T-helper 2 cell treated with Interferon-gamma antibody and Interleukin-4, amounts not matched to agents 100 ng/mL and 5 ng/mL, for 36 hours (primary cell): ENCODE measurements around the gene PLCD4. TPM values are rescaled to one million over a fixed set of nuclear protein-coding genes. Genes with fewer than 3 reads are reported as not detected.

ENCODE experiments used
- intact Hi-C: fragments of 100-400 bp; cut with micrococcal nuclease; formaldehyde crosslinking; loops from one replicate; pipeline ENCODE4 v1.15.1; 2023
- total RNA-seq: library from RNA; stranded (reverse); gene quantifications from 2 replicates; pipeline ENCODE4 v1.2.3, GENCODE V29; 2022

The PLCD4 gene
- total RNA-seq, 1 donor from 2014 or later, result 0.48 TPM

DNA sequence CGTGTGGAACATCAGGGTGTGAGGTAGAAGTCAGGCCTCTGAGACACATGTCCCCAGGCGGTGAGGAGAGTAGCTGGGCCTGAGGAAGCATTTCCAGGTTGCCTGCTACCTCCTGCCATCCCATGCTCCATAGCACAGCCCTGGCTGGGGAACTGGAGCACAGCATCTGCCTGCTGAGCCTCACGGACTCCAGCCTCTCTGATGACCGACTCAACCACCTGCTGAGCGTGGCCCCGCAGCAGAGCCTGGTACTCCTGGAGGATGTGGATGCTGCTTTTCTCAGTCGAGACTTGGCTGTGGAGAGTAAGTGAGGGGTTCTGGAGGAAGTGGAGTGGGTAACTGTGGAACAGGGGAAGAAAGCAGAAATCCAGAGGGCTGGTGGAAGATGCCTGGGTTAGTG, 54.7 kb downstream of the PLCD4 start:
- intact Hi-C loops, result no loop called here

DNA sequence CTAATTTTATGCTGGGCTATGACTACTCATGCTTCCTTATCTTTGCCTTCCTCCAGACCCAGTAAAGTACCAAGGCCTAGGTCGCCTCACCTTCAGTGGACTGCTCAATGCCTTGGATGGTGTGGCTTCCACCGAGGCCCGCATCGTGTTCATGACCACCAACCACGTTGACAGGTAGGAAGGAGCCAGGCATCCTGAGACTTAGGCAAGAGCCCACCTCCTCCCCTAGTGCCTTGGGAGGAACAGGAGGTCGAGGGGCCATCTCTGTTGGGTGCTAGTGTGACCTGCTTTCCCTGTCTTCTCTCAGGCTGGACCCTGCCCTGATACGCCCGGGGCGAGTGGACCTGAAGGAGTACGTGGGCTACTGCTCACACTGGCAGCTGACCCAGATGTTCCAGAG, 55.1 kb downstream of the PLCD4 start:
- intact Hi-C loops, result no loop called here

DNA sequence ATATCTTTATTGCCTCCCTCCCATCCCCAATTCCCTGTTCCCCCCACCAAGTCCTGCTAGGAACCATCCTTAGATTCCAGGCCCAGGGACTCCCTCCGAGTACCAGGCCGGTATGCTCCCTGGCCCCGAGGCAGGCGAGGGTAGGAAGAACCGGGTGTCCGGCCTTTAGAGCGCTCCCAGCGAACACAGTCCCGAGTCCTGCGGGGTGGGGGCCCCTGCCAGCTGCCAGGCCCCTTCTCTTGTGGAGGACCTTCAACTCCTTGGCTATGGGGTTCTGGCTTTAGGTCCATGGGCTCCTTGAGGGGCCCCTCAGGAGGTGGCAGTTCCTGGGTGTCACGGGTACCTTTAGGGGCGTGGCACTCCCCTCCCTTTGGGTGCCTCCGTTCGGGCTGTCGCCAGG, 56.2 kb downstream of the PLCD4 start:
- intact Hi-C loops, result no loop called here

DNA sequence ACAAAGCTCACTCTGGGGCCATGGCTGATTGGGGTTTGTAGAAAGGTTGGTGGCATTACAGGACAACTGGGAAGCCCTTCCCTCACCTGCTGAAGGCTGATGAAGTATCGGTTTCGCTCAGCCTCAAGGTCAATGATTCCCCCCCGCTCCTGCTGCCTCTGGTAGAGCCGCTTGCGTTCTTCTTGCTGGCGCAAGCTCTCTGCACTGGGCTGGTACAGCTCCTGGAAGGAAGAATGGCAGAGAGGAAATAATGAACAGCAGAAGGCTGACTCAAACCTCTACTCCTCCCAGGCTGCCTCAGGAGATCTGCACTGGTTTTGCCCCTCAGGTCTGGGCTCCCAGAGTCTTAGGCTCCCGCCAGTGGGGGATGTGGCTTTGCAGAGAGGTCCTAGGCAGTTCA, 57.0 kb downstream of the PLCD4 start:
- intact Hi-C loops, result no loop called here

DNA sequence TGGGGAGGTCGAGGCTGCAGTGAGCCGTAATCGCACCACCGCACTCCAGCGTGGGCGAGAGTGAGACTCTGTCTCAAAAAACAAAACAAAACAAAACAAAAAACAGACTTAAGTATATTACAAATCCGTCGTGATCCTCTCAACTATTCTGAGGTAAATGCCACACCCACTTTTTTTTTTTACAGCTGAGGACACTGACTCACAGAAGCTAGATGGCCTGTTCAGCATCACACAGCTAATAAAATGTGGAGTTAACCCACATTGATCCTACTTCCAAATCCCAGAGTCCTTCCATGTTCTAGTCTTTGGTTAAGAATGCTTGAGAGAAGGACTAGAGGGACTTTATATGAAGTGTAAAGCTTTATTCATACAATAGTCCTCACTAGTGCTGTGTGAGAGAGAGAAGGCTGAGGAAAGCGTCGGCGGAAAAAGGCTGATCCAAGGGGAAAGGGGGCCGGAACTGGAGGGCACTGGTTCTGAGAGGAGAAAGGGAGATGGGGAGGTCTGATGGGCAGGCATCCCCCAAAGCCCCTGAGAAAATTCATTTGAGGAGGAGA, 63.5 kb downstream of the PLCD4 start:
- intact Hi-C loops, result loop anchor here (1.0 to 5.0 kb wide), 2 partner anchors 103 to 536 kb away; partner anchors contain the start of genes CNOT9, USP37 and ZFAND2B

DNA sequence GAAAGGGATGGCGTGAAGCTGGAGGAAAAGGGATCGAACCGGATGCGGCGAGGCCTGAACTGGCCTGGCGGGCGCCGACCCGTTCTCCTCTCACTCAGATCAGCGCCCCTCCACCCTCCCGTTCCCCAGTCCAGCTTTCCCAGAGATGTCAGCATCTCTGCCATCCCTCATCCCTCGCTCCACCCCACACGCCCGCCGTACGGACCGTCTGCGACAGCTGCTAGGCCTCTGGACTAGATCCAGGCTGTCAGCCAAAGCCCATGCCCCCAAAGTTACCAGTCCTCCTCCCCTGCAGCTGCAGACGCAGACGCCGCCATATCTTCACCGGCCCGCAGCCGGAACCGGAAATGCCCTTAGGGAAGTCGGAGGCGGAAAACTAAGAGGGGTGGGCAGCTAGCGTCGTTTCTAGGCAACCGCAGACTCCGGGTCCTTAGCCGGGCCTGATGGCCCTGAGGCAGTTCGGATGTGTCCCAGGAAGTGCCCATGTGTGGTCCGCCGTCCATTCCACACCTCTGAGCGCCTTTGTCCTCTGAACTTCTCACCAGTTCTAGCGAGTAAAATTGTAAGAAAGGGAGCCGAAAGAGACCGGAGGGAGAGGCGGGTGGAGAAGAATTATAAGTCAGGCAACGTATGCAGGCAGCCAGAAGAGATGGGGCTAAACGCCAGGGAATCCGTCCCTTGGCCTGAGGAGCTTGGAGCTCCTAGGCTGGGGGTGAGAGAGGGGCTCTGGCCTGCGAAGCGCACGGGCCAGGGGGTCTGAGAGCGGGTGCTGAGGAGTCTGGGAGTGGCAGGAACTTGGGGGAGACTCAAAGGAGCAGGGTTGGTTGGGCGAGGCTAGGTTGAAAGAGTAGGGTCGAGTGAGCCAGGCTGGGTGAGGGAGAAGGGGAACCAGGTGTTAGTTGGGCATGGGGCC, 64.2 kb downstream of the PLCD4 start, which contains the start of the genes RNF25 and STK36:
Gene RNF25, minus strand, starts transcription at position 349 of the 913 bp plus-strand sequence. Its CDS starts 32 bp downstream, at position 317.
Gene STK36, plus strand, starts transcription at position 433 of the 913 bp plus-strand sequence. CDS start 744 bp downstream, outside the sequence.
- intact Hi-C loops, result loop anchor here (1.0 to 5.0 kb wide), 5 partner anchors 13 to 535 kb away; partner anchors contain the start of genes AAMP, BCS1L, CNOT9 and PNKD

DNA sequence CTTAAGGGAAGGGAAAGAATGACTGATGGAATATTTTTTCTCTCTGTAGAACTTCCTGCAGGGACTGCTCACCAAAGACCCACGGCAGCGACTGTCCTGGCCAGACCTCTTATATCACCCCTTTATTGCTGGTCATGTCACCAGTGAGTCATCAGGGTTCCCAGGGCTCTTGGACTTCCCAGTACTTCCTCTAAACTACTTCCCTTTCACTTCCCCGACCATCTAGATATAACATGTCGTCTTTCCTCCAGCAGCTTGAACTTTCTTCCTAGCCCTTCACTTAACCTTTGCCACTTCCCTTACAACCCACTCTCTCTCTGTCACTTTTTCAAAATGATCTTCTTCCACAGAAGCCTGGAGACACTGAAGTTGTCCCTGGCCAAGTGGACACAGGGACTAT, 71.4 kb downstream of the PLCD4 start:
- intact Hi-C loops, result no loop called here

DNA sequence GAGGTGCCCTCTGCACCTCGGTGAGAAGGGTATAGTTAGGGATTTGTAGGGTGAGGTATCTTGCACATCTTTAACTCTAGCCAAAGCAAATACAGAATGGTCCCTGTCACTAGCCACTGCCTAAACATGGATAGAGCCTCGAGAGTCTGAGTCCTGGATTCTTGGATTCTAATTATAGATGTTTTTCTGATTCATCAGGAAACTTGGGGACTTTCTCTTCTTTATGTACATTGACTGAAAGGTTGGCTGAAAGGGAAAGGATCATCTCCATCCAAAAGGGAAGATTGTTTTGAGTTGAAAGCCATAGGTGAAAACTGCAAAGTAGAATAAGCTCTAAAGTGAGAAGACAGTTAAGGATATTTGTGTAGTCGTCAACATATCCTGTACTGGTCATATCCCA, 72.4 kb downstream of the PLCD4 start:
- intact Hi-C loops, result no loop called here

Other genes with a start within 250 kb of the PLCD4 start
- 0.16 and 0.27 TPM in 2 replicates for gene SLC11A1, start 225.6 kb upstream of the PLCD4 start, total RNA-seq
- gene CTDSP1, start 208.0 kb upstream of the PLCD4 start, total RNA-seq, result 204 and 207 TPM in 2 replicates
- not detected in 2 replicates for gene VIL1, start 188.8 kb upstream of the PLCD4 start, total RNA-seq
- 32.2 and 34.1 TPM in 2 replicates for gene USP37, start 39.5 kb upstream of the PLCD4 start, total RNA-seq
- 91.7 and 95.5 TPM in 2 replicates for gene CNOT9, start 39.1 kb upstream of the PLCD4 start, total RNA-seq
- gene ZNF142, start 51.7 kb downstream of the PLCD4 start, total RNA-seq, result 51.8 and 52.9 TPM in 2 replicates
- 54.6 and 57.1 TPM in 2 replicates for gene BCS1L, start 51.8 kb downstream of the PLCD4 start, total RNA-seq
- 20.7 and 21.2 TPM in 2 replicates for gene RNF25, start 64.1 kb downstream of the PLCD4 start, total RNA-seq
- gene STK36, start 64.2 kb downstream of the PLCD4 start, total RNA-seq, result 13.6 TPM in 2 replicates
- gene TTLL4, start 102.9 kb downstream of the PLCD4 start, total RNA-seq, result 38.3 and 45.8 TPM in 2 replicates
- gene CYP27A1, start 174.2 kb downstream of the PLCD4 start, total RNA-seq, result 0.18 TPM in 1 of 2 replicates, not detected in the other
- gene PRKAG3, start 223.9 kb downstream of the PLCD4 start, total RNA-seq, result not detected in 2 replicates